Endodermal cell (in vitro differentiated cells): ENCODE results near the gene CREBL2. TPM values are rescaled to one million over a fixed set of nuclear protein-coding genes. Genes with fewer than 3 reads are reported as not detected.

Experiments used
- DNase-seq: peaks from one replicate; pipeline ENCODE4 v3.0.0-alpha.2; 2017
- H3K27ac ChIP-seq: 2 replicates; pipeline ENCODE4 v1.5.1; 2013; ENCODE audit warnings: mild to moderate bottlenecking, low read depth, low read length, moderate library complexity
- H3K27me3 ChIP-seq: 2 replicates; pipeline ENCODE4 v1.6.1; 2013; ENCODE audit warnings: mild to moderate bottlenecking, low read length, moderate library complexity; ENCODE audit not compliant: insufficient read depth, control insufficient read depth, poor library complexity, severe bottlenecking
- H3K36me3 ChIP-seq: 2 replicates; pipeline ENCODE4 v1.7.0; 2013; ENCODE audit warnings: mild to moderate bottlenecking, low read length, moderate library complexity; ENCODE audit not compliant: control insufficient read depth, insufficient read depth
- H3K4me1 ChIP-seq: one replicate; pipeline ENCODE4 v1.7.0; 2013; ENCODE audit warnings: low read length; ENCODE audit not compliant: control insufficient read depth, insufficient read depth
- H3K4me3 ChIP-seq: 2 replicates; pipeline ENCODE4 v1.5.1; 2013; ENCODE audit warnings: mild to moderate bottlenecking, low read length, moderate library complexity
- H3K9ac ChIP-seq: 2 replicates; pipeline ENCODE4 v1.6.1; 2013; ENCODE audit warnings: mild to moderate bottlenecking, low read length, moderate library complexity; ENCODE audit not compliant: poor library complexity, severe bottlenecking; ENCODE audit errors: extremely low read depth
- H3K9me3 ChIP-seq: 2 replicates; pipeline ENCODE4 v1.6.1; 2013; ENCODE audit warnings: mild to moderate bottlenecking, low read length, moderate library complexity; ENCODE audit not compliant: control insufficient read depth
- H3K27ac Mint-ChIP-seq: 2 replicates; pipeline ENCODE4 v1.8.0; 2020; ENCODE audit warnings: mixed read lengths
- H3K27me3 Mint-ChIP-seq: 2 replicates; pipeline ENCODE4 v1.8.0; 2021; ENCODE audit warnings: mild to moderate bottlenecking, mixed read lengths; ENCODE audit not compliant: insufficient read depth
- H3K36me3 Mint-ChIP-seq: 2 replicates; pipeline ENCODE4 v1.8.0; 2020; ENCODE audit warnings: low read depth, mixed read lengths
- H3K4me1 Mint-ChIP-seq: 2 replicates; pipeline ENCODE4 v1.8.0; 2020; ENCODE audit warnings: mixed read lengths
- H3K4me3 Mint-ChIP-seq: 2 replicates; pipeline ENCODE4 v1.8.0; 2020; ENCODE audit warnings: mild to moderate bottlenecking, moderate library complexity, mixed read lengths
- H3K9me3 Mint-ChIP-seq: 2 replicates; pipeline ENCODE4 v1.8.0; 2020; ENCODE audit warnings: mild to moderate bottlenecking, mixed read lengths
- CTCF ChIP-seq: fragments of 200-600 bp; sonication (generic); conservative IDR thresholded peaks from 2 replicates; pipeline ENCODE4 v1.5.0; 2021; ENCODE audit warnings: antibody characterized with exemption, mild to moderate bottlenecking
- WGBS, 2 experiments: methylation state at CpG; one replicate each; pipeline versions ENCODE4 v1.1.5 to v1.1.7; 2013; ENCODE audit warnings: missing lambda C conversion rate in 2 of 2, mixed read lengths in 1 of 2; ENCODE audit not compliant: insufficient coverage in 1 of 2, insufficient read length in 1 of 2; 5-methylcytosine and 5-hydroxymethylcytosine counted together
- total RNA-seq, 2 donors: library from RNA; stranded (reverse); fragmentation: NEBNext Ultra II Directional in 1 of 2; extraction: Animal tissue kit (Norgen Biotek cat#: 25700) in 1 of 2; gene quantifications; 2 replicates in 1 of 2; 3 replicates in 1 of 2; pipeline ENCODE4 v1.2.1, GENCODE V29; 2021

Gene CREBL2
- total RNA-seq, 2 donors from 2014 or later: 27.2 to 46.9 TPM

GRCh38 chr12:12582895-12583303, 28.8 kb upstream of the CREBL2 start:
- Mint-ChIP-seq H3K4me1 (peaks cover 8% of the 10 kb centered on the region), H3K4me3 (no peak overlapping the region)
- no peak overlapping the region for H3K27ac ChIP-seq

GRCh38 chr12:12583510-12584178, 28.0 kb upstream of the CREBL2 start:
- 87% methylated on average over 3 to 5 of the region's 5 CpGs for WGBS, 2 experiments
- Mint-ChIP-seq H3K9me3 (no peaks in the 10 kb centered on the region), H3K4me1 (peaks cover 8% of the 10 kb centered on the region), H3K36me3 (no peaks in the 10 kb centered on the region), H3K27me3 (no peaks in the 10 kb centered on the region), H3K27ac (no peak overlapping the region), H3K4me3 (no peak overlapping the region)
- H3K27me3 ChIP-seq: no peaks in the 10 kb centered on the region
- DNase-seq: no peak
- H3K9me3 ChIP-seq: no peaks in the 10 kb centered on the region
- H3K4me1 ChIP-seq: no peaks in the 10 kb centered on the region
- no peak overlapping the region for H3K9ac ChIP-seq
- H3K27ac ChIP-seq: no peak overlapping the region
- no peaks in the 10 kb centered on the region for H3K36me3 ChIP-seq
- no peak overlapping the region for H3K4me3 ChIP-seq
- TF ChIP-seq CTCF: no peak

More at GRCh38 chr12:12582895-12583303, 28.8 kb upstream of the CREBL2 start:
- Mint-ChIP-seq H3K9me3 (no peaks in the 10 kb centered on the region), H3K36me3 (no peaks in the 10 kb centered on the region), H3K27me3 (no peaks in the 10 kb centered on the region), H3K27ac (no peak overlapping the region)
- Histone ChIP-seq H3K27me3 (no peaks in the 10 kb centered on the region), H3K9ac (no peak overlapping the region), H3K9me3 (no peaks in the 10 kb centered on the region), H3K4me3 (no peak overlapping the region), H3K4me1 (no peaks in the 10 kb centered on the region), H3K36me3 (no peaks in the 10 kb centered on the region)
- no peak for TF ChIP-seq CTCF
- no peak for DNase-seq
- WGBS, 2 experiments: 91 to 92% methylated on average over 6 of the region's 6 CpGs

- H3K27ac Mint-ChIP-seq: no peak overlapping the region
- no peaks in the 10 kb centered on the region for H3K36me3 Mint-ChIP-seq
- H3K4me3 Mint-ChIP-seq: no peak overlapping the region
- H3K9me3 ChIP-seq: no peaks in the 10 kb centered on the region
- peak; percentile 59 for DNase-seq
- no peaks in the 10 kb centered on the region for H3K9me3 Mint-ChIP-seq
- no peaks in the 10 kb centered on the region for H3K36me3 ChIP-seq
- H3K9ac ChIP-seq: no peak overlapping the region
- peaks cover 8% of the 10 kb centered on the region for H3K27me3 Mint-ChIP-seq
- WGBS, 2 experiments: 88% methylated on average over 1 to 2 of the region's 2 CpGs
- peaks cover 13% of the 10 kb centered on the region for H3K27me3 ChIP-seq
- H3K4me1 ChIP-seq: no peaks in the 10 kb centered on the region
- H3K4me3 ChIP-seq: no peak overlapping the region
- peaks cover 8% of the 10 kb centered on the region for H3K4me1 Mint-ChIP-seq
- no peak overlapping the region for H3K27ac ChIP-seq
- no peak for TF ChIP-seq CTCF
Observed at GRCh38 chr12:12585115-12585863, 26.4 kb upstream of the CREBL2 start.
